ENCODE measurements around the gene RETREG2. TPM values are rescaled to one million over a fixed set of nuclear protein-coding genes. Genes with fewer than 3 reads are reported as not detected.

RETREG2 gene
- total and polyA plus RNA-seq, 2 of the 8 experiments (the other 6 are each of a cell fraction or from before 2014, with no cell fraction given), result 51.3 to 67.4 TPM

GRCh38 chr2:219181531-219181930, 3.5 kb downstream of the RETREG2 start:
- H3K4me1 ChIP-seq (replicated peaks in 1 of 4; ENCODE audit: control insufficient read depth in 3 of 4, insufficient read depth in 4 of 4, low read length in 3 of 4), result peaks cover 0 to 6% (median 4%) of the 10 kb centered on the region in 4 experiments; a peak in 6 of 7 replicates
- no peak overlapping the region for H4K5ac ChIP-seq (ENCODE audit: insufficient read length, low read depth, low read length)
- peaks cover 0 to 4% of the 10 kb centered on the region in 2 experiments for H4K20me1 ChIP-seq (replicated peaks in 1 of 2; ENCODE audit: control insufficient read depth in 1 of 2, insufficient read depth in 2 of 2, low read length in 2 of 2)
- no peak overlapping the region for H2BK12ac ChIP-seq (ENCODE audit: low read depth, low read length)
- H3K18ac ChIP-seq (ENCODE audit: extremely low read depth, low read length), result no peak overlapping the region
- H3K79me1 ChIP-seq (ENCODE audit: low read depth, low read length), result peaks cover 6% of the 10 kb centered on the region
- ChIA-PET CTCF (ENCODE audit: partially characterized antibody) (interaction anchor here (0.8 to 3.9 kb wide), 6 partner anchors 11 to 68 kb away, joined by 3 to 18 read pairs (median 3); partner anchors contain the start of genes SLC23A3 and ZFAND2B), POLR2A (ENCODE audit: partially characterized antibody) (interaction anchor here (0.9 to 2.8 kb wide), 7 partner anchors 12 to 71 kb away, joined by 3 to 11 read pairs (median 3); partner anchors contain the start of genes ANKZF1 and TUBA4B)
- H4K91ac ChIP-seq (replicated peaks; ENCODE audit: insufficient read length, low read length), result no peak overlapping the region
- H3K9ac ChIP-seq (replicated peaks in 1 of 4; ENCODE audit: extremely low read depth in 1 of 4, low read depth in 3 of 4, low read length in 3 of 4), result no peak overlapping the region
- H3K79me2 ChIP-seq (ENCODE audit: control insufficient read depth in 1 of 2, insufficient read depth in 2 of 2, low read length in 2 of 2), result peaks cover 0 to 8% of the 10 kb centered on the region in 2 experiments; a peak in 1 of 4 replicates
- H3K14ac ChIP-seq (ENCODE audit: insufficient read length), result no peak overlapping the region
- no peak overlapping the region for H3K56ac ChIP-seq (replicated peaks; ENCODE audit: insufficient read length, low read depth, low read length)
- 92% methylated on average over 6 of the region's 6 CpGs; no CpG with 5 or more reads in 1 of the 2 experiments for WGBS, 2 experiments (ENCODE audit: extremely low coverage in 1 of 2, insufficient coverage in 1 of 2, insufficient read length in 1 of 2, insufficient replicate concordance in 2 of 2, low coverage in 1 of 2, low lambda C conversion rate in 2 of 2, missing lambda C conversion rate in 1 of 2)
- no peak overlapping the region for H3K4ac ChIP-seq (replicated peaks; ENCODE audit: insufficient read length, low read depth, low read length)
- no peaks in the 10 kb centered on the region for H3K9me3 ChIP-seq (ENCODE audit: insufficient read depth in 2 of 2, low read depth in 1 of 2, low read length in 1 of 2)
- H3K23me2 ChIP-seq (ENCODE audit: low read depth, low read length), result peaks cover 8% of the 10 kb centered on the region; the same call in 1 of the 2 replicates
- H2AFZ ChIP-seq (ENCODE audit: low read length), result no peak overlapping the region
- H3K4me2 ChIP-seq (ENCODE audit: insufficient read depth in 1 of 2, low read depth in 2 of 2, low read length in 2 of 2), result no peak overlapping the region
- H4K8ac ChIP-seq (ENCODE audit: extremely low read depth, insufficient read depth, low read length), result no peak overlapping the region
- H3K27ac ChIP-seq (ENCODE audit: low read depth, low read length), result no peak overlapping the region
- FAIRE-seq (no peak), DNase-seq (ENCODE audit: low read depth in 1 of 2, low spot score in 2 of 2) (no peak)
- no peak overlapping the region for H2BK20ac ChIP-seq (ENCODE audit: low read length)
- H2AK5ac ChIP-seq (ENCODE audit: low read depth, low read length), result no peak overlapping the region
- H3K23ac ChIP-seq (ENCODE audit: insufficient read length), result no peak overlapping the region
- H3K27me3 ChIP-seq (replicated peaks in 1 of 4; ENCODE audit: control insufficient read depth in 3 of 4, extremely low read depth in 1 of 4, insufficient read depth in 3 of 4, low read length in 3 of 4), result no peaks in the 10 kb centered on the region
- no peak overlapping the region for H2BK120ac ChIP-seq (replicated peaks; ENCODE audit: low read depth, low read length)
- H2BK5ac ChIP-seq (ENCODE audit: low read depth, low read length), result no peak overlapping the region
- no peak overlapping the region for H2BK15ac ChIP-seq (ENCODE audit: low read length)
- H3K36me3 ChIP-seq (ENCODE audit: control insufficient read depth in 2 of 4, insufficient read depth in 4 of 4, low read length in 3 of 4), result peaks cover 6 to 37% (median 22%) of the 10 kb centered on the region in 4 experiments; a peak in 6 of 8 replicates
- H3K4me3 ChIP-seq (ENCODE audit: extremely low read depth in 1 of 4, insufficient read depth in 2 of 4, low read depth in 3 of 4, low read length in 4 of 4), result no peak overlapping the region
- TF ChIP-seq KDM1A (IDR thresholded peaks at IDR 0.05; ENCODE audit: borderline replicate concordance, low read length) (no peak), RNF2 (IDR thresholded peaks at IDR 0.05; ENCODE audit: borderline replicate concordance, low read depth, low read length, missing control alignments, poor library complexity, severe bottlenecking) (no peak), USF2 (IDR thresholded peaks at IDR 0.05; ENCODE audit: low read length) (no peak)

All from H1 (cell line).